Prostate gland (tissue), 2 donors: Measurements from ENCODE around the gene IFNW1. TPM values are rescaled to one million over a fixed set of nuclear protein-coding genes. Genes with fewer than 3 reads are reported as not detected.
"Not testable (repeated sequence)": the region's sequence is repeated elsewhere in the genome, so short reads cannot be mapped to it uniquely, and the experiment has no call there.

ENCODE experiments used
- DNase-seq: peaks from one replicate; pipeline ENCODE4 v3.0.0-alpha.2; 2019; ENCODE audit warnings: low spot score
- H3K27ac ChIP-seq, 2 donors: fragments of 200-600 bp; sonication (generic); 2 replicates each; pipeline ENCODE4 v1.5.1; 2017 to 2019
- H3K27me3 ChIP-seq: fragments of 200-600 bp; sonication (generic); replicated peaks from 2 replicates; pipeline ENCODE4 v1.5.1; 2019; ENCODE audit not compliant: insufficient read depth
- H3K36me3 ChIP-seq, 2 donors: fragments of 200-600 bp; sonication (generic); 1 replicate in 1 of 2; 2 replicates in 1 of 2; pipeline versions ENCODE4 v1.5.1 to v1.8.1; 2017 to 2019
- H3K4me1 ChIP-seq: fragments of 200-600 bp; sonication (generic); replicated peaks from 2 replicates; pipeline ENCODE4 v1.5.1; 2019
- H3K4me3 ChIP-seq, 2 donors: fragments of 200-600 bp; sonication (generic); 2 replicates each; pipeline ENCODE4 v1.5.1; 2017 to 2019
- H3K9me3 ChIP-seq: fragments of 200-600 bp; sonication (generic); 2 replicates; pipeline ENCODE4 v1.5.1; 2017
- POLR2A ChIP-seq: fragments of 450-650 bp; IDR thresholded peaks from one replicate; pipeline ENCODE4 v1.6.1; 2016; ENCODE audit warnings: antibody characterized with exemption, mild to moderate bottlenecking
- POLR2AphosphoS5 ChIP-seq: sonication (generic); formaldehyde crosslinking; IDR thresholded peaks from one replicate; pipeline ENCODE4 v1.6.1; 2017; ENCODE audit warnings: antibody characterized with exemption
- WGBS: methylation state at CpG from one replicate; pipeline ENCODE4 v1.1.5; 2018; 5-methylcytosine and 5-hydroxymethylcytosine counted together
- intact Hi-C: fragments of 100-400 bp; cut with DNase I; formaldehyde crosslinking; loops from one replicate; pipeline ENCODE4 v1.14.2; 2022
- total RNA-seq, 2 donors: library from RNA; depleted of rRNA; stranded (reverse); fragments of >200 nt; gene quantifications; one replicate each; pipeline ENCODE4 v1.1.0, GENCODE V29; 2016
- TF ChIP-seq, protein P1 (sequence below), 4 experiments: fragments of 200-600 bp in 2 of 4; fragments of 450-650 bp in 2 of 4; sonication (generic) in 2 of 4; IDR thresholded peaks; 1 replicate in 3 of 4; 2 replicates in 1 of 4; pipeline ENCODE4 v1.5.1; 2016 to 2019; ENCODE audit warnings: antibody characterized with exemption in 4 of 4, mild to moderate bottlenecking in 2 of 4, moderate library complexity in 2 of 4

IFNW1 gene
- total RNA-seq, 2 donors from 2014 or later = not detected

DNA sequence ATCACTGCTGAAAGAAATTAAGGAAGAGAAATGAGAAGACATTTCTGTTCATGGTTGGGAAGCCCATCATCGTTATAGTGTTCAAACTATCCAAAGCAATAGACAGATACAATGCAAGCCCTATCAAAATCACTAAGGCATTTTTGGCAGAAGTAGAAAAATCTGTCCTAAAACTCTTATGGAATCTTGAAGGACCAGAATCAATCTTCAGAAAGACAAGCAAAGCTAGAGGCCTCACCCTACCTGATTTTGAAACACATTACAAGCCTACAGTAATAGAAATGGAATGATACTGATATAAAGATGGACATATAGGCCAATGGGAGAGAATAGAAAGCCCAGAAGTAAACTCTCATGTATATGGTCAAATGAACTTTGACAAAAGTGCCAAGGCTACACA, 29.7 kb upstream of the IFNW1 start:
- intact Hi-C loops = no loop called here
- no peak for DNase-seq
- TF ChIP-seq, protein P1, sequence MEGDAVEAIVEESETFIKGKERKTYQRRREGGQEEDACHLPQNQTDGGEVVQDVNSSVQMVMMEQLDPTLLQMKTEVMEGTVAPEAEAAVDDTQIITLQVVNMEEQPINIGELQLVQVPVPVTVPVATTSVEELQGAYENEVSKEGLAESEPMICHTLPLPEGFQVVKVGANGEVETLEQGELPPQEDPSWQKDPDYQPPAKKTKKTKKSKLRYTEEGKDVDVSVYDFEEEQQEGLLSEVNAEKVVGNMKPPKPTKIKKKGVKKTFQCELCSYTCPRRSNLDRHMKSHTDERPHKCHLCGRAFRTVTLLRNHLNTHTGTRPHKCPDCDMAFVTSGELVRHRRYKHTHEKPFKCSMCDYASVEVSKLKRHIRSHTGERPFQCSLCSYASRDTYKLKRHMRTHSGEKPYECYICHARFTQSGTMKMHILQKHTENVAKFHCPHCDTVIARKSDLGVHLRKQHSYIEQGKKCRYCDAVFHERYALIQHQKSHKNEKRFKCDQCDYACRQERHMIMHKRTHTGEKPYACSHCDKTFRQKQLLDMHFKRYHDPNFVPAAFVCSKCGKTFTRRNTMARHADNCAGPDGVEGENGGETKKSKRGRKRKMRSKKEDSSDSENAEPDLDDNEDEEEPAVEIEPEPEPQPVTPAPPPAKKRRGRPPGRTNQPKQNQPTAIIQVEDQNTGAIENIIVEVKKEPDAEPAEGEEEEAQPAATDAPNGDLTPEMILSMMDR (IDR thresholded peaks at IDR 0.05) = no peak
- no peak for TF ChIP-seq POLR2AphosphoS5
- TF ChIP-seq POLR2A = no peak
- no peaks in the 10 kb centered on the region for H3K4me1 ChIP-seq
- no peak overlapping the region for H3K4me3 ChIP-seq
- WGBS = 79% methylated on average over 1 of the region's 1 CpG
- H3K36me3 ChIP-seq = no peaks in the 10 kb centered on the region
- no peaks in the 10 kb centered on the region for H3K9me3 ChIP-seq
- no peaks in the 10 kb centered on the region for H3K27me3 ChIP-seq
- no peak overlapping the region for H3K27ac ChIP-seq

GRCh38 chr9:21166560-21166959, 24.9 kb upstream of the IFNW1 start, which contains the start of gene IFNA21:
Gene IFNA21 (minus strand): TSS chr9:21166660. CDS start chr9:21166612, 48 bp downstream.
- H3K4me1 ChIP-seq, H3K36me3 ChIP-seq, H3K27ac ChIP-seq, intact Hi-C loops, DNase-seq, H3K4me3 ChIP-seq, H3K27me3 ChIP-seq, H3K9me3 ChIP-seq: not testable (repeated sequence)
- 69% methylated on average over 2 of the region's 2 CpGs for WGBS

- TF ChIP-seq POLR2AphosphoS5 (no peak), POLR2A (no peak)
- TF ChIP-seq, protein P1 (IDR thresholded peaks at IDR 0.05) = no peak
- Histone ChIP-seq H3K9me3 (no peaks in the 10 kb centered on the region), H3K4me3 (no peak overlapping the region), H3K27ac (no peak overlapping the region), H3K36me3 (no peaks in the 10 kb centered on the region), H3K27me3 (no peaks in the 10 kb centered on the region), H3K4me1 (no peaks in the 10 kb centered on the region)
- WGBS = 91% methylated on average over 1 of the region's 1 CpG
- DNase-seq = no peak
- intact Hi-C loops = no loop called here
Measured at GRCh38 chr9:21165516-21165915, 23.9 kb upstream of the IFNW1 start.

GRCh38 chr9:21160178-21160577, 18.5 kb upstream of the IFNW1 start:
- intact Hi-C loops = no loop called here
- DNase-seq = no peak
- H3K4me3 ChIP-seq = no peak overlapping the region

DNA sequence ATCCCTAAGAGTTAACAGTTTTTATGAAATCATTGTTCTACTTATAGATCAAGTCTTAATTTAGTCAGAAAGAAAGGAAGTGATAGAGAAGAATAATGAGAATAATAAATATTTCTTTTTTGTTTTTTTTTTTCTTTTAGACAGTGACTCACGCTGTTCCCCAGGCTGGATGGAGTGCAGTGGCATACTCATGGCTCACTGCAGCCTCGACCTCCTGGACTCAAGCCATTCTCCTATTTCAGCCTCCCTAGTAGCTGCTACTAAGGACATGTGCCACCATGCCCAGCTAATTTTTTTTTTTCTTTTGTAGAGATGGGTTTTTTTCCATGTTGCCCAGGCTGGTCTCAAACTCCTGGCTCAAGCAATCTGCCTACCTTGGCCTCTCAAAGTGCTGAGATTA, 13.9 kb upstream of the IFNW1 start:
- DNase-seq = no peak
- Histone ChIP-seq H3K36me3 (no peaks in the 10 kb centered on the region), H3K4me3 (no peak overlapping the region), H3K27me3 (no peaks in the 10 kb centered on the region), H3K27ac (no peak overlapping the region), H3K4me1 (no peaks in the 10 kb centered on the region), H3K9me3 (no peaks in the 10 kb centered on the region)
- TF ChIP-seq POLR2AphosphoS5 = no peak
- TF ChIP-seq POLR2A = no peak
- TF ChIP-seq, protein P1 (IDR thresholded peaks at IDR 0.05) = no peak
- 64% methylated on average over 2 of the region's 2 CpGs for WGBS
- intact Hi-C loops = no loop called here

More at GRCh38 chr9:21160178-21160577, 18.5 kb upstream of the IFNW1 start:
- Histone ChIP-seq H3K27me3 (no peaks in the 10 kb centered on the region), H3K36me3 (no peaks in the 10 kb centered on the region), H3K4me1 (no peaks in the 10 kb centered on the region), H3K9me3 (no peaks in the 10 kb centered on the region), H3K27ac (no peak overlapping the region)
- TF ChIP-seq POLR2AphosphoS5 = no peak
- TF ChIP-seq, protein P1 (IDR thresholded peaks at IDR 0.05) = no peak
- no peak for TF ChIP-seq POLR2A
- WGBS = 24% methylated on average over 1 of the region's 1 CpG
